Left kidney (tissue), 2 donors: ENCODE results near the gene GPR78. TPM values are rescaled to one million over a fixed set of nuclear protein-coding genes. Genes with fewer than 3 reads are reported as not detected.
"Not testable (repeated sequence)": the region's sequence is repeated elsewhere in the genome, so short reads cannot be mapped to it uniquely, and the experiment has no call there.

Source experiments
- DNase-seq: peaks from one replicate; pipeline ENCODE4 v3.0.0-alpha.2; 2013
- polyA plus RNA-seq: library from polyadenylated mRNA; unstranded; fragments of 120-200 nt; gene quantifications from one replicate; pipeline ENCODE4 v1.2.1, GENCODE V29; 2013; ENCODE audit not compliant: insufficient read length

The GPR78 gene
- polyA plus RNA-seq, 1 donor = 1.1 TPM

DNA sequence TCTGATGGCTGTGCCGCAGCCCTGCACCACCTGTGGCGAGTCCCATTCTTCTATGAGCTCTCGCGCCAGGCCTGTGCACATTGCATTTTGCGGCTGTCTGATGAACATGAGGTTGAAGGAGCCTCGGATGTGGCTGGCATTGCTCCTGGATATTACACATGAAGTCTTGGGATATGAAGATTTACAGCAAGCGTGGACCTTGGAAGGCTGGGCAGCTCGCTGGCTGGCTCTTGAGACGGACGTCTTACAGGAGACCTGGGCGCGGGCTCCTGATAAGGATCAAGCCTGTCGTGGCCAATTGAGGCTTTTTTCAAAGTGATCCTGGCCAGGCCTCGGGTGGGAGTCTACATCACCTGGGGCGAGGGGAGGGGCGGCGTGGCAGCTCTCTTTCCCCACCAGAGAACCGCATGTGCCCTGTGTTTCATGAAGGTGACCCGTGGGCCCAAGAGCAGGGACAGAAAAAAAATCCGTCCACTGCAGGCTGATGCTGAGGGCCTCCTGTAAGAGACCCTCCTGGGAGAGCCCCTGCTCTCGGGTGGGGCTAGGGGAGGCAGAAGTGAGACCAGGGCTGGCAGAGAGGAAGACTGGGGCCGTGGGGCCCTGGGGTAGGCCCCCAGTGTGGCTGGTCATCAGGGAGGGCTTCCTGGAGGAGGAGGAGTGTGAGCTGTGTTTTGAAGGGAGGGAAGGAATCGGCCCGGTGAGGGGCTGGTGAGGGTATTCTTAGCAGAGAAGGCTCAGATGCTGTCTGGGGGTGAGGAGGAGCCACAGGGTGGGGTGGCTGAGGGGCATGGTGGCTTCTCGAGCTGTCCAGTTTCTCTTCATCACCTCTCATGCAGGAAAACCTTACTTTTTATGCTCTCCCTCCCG lies 36.0 kb downstream of the GPR78 start:
- DNase-seq = no peak

DNA sequence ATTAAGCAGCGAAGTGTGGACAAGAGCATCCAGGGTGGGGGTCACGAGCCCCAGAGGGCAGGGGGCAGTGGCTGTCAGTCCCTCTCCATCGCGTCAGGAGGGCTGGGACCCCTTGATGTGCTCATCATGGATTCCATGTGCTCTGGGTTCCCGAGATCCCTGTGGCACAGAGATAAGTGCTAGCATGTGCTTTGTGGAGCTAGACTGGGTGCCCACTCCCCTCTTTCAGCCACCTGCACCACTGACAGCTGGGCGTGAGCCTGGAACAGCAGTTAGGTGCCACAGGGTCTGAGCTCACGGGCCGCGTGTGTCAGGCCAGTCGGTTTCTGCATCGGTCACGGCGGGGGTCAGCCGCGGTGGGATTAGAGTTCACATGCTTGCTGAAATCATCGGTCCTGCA lies 36.6 kb downstream of the GPR78 start:
- no peak for DNase-seq

DNA sequence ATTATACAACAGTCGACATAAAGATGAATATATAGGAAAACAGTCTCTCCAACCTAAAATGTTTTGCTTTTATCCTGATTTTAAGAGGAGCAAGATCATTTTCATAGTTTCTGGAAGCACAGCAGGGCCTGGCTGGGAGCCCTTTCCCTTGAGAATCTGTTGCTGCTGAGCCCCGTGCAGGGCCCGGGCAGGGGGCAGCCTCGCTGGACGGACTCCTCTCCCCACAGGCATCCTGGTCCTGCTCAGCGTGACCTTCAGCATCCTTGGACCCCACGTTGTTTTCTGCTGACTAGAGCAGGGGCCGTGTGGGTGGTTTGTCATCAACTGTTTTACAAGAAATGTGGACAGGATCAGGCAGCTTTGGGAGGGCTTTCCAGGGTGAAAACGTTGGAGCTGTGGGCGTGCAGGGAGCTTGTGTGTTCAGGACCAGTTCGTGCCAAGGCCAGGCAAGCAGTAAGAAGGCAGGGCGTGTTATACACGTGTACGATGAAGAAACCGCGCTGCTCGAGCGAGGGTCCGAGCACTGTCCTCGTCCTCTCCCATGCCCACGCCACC lies 37.4 kb downstream of the GPR78 start:
- no peak for DNase-seq

DNA sequence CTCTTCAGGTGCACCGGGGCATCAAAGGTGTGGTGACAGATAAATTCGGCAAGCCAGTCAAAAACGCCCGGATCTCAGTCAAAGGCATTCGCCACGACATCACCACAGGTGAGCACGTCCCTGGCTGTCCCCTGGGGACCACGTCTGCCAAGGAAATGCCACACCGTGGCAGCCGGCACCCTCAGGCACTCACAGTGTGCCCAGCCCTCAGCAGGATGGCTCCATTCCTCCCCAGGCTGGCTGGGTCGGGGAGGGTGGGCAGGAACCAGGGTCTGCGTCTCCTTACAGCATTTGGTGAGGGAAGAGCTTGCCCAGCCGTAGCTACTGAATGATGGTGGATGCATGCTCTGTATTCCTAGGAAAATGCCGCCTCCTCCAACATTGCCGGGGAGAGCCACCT lies 38.2 kb downstream of the GPR78 start:
- DNase-seq = no peak

DNA sequence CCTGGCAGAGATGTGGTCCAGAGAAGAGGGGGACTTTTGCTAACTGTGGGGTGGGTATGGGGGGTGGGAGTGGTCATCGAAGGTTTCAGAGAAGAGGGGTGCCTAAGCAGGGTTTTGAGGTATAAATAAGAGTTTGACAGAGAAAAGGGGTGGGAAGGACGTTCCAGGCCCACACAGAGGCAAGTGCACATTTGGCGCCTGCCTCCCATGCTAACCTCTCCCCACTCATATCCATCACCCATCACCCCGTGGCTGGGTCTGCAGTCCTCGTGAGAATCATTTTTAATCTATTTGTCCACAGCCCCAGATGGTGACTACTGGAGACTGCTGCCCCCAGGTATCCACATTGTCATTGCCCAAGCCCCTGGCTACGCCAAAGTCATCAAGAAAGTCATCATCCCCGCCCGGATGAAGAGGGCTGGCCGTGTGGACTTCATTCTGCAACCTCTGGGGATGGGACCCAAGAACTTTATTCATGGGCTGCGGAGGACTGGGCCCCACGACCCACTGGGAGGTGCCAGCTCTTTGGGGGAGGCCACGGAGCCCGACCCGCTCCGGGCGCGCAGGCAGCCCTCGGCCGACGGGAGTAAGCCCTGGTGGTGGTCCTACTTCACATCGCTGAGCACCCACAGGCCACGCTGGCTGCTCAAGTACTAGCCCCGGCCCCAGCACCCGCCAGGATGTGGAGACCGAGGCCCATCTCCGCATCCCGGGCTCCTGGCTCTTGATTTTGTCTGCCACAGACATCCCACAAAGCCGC lies 38.9 kb downstream of the GPR78 start:
- DNase-seq = no peak

DNA sequence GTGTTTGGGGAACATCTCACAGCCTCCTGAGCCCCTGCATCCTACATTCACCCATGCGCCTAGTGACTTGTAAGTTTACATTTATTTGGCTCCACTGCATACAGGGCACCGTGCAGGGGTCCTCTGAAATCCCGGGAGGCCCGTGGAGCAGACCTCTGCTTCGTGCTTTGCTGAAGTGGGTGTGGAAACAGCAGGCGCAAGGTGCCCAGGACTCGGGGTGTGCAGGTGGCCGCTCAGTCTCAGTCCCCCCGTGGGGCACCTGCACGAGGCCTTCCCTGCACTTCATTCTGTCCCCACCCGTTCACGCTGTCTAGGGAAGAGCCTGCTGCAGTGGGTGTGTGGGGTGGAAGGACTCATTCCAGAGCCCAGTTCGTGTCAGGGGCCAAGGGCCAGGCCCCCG lies 40.9 kb downstream of the GPR78 start:
- not testable (repeated sequence) for DNase-seq

DNA sequence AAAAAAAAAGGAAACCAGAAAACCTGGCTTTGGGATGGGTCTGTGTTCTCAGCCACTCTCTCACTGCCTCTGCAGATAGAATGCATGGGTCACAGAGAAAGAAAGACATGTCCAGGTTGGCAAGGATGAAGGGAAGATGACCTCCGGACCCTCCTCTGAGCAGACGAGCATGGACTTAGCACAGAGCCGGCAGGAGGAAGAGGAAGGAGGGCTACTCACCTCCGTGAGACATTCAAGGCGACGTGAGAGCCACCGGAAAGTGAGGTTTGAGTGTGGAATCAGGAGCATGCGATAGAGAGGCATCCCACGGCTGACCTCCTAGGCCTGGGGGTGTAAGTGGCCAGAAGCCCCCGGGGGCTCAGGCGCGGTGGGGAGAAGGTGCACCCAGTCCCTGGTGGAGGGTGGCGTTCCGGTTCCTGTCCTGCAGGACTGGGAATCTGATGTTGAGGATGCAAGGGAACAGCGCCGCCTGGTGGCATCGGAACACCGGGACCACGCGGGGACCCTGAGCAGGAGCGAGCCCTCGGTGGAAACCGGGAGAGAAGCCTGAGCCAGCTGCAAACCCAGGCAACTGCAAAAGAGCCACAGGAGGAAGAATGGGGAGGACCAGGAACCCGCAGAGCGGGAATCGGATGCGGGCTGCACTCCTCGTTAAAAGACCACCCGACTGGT lies 44.5 kb downstream of the GPR78 start:
- DNase-seq = not testable (repeated sequence)

DNA sequence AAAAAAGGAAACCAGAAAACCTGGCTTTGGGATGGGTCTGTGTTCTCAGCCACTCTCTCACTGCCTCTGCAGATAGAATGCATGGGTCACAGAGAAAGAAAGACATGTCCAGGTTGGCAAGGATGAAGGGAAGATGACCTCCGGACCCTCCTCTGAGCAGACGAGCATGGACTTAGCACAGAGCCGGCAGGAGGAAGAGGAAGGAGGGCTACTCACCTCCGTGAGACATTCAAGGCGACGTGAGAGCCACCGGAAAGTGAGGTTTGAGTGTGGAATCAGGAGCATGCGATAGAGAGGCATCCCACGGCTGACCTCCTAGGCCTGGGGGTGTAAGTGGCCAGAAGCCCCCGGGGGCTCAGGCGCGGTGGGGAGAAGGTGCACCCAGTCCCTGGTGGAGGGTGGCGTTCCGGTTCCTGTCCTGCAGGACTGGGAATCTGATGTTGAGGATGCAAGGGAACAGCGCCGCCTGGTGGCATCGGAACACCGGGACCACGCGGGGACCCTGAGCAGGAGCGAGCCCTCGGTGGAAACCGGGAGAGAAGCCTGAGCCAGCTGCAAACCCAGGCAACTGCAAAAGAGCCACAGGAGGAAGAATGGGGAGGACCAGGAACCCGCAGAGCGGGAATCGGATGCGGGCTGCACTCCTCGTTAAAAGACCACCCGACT lies 50.2 kb downstream of the GPR78 start:
- DNase-seq = not testable (repeated sequence)

DNA sequence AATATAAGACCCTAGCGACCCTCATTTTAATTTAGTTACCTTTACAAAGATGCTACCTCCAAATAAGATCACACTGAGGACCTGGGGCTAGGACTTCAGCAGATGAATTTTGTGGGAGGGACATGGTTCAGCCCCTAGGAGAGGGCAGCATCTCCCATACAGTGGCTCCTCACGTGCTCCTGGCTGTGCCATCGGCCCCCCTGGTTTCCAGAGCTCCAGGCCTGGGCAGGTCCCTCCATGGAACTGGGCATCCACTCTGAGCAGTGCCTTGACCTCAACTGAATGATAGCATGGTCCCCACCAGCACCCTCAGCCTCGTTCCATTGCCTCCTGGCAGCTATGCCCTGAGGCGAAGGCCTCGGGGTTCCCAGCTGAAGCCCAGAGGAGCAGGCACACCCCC lies 51.7 kb downstream of the GPR78 start:
- DNase-seq = not testable (repeated sequence)

DNA sequence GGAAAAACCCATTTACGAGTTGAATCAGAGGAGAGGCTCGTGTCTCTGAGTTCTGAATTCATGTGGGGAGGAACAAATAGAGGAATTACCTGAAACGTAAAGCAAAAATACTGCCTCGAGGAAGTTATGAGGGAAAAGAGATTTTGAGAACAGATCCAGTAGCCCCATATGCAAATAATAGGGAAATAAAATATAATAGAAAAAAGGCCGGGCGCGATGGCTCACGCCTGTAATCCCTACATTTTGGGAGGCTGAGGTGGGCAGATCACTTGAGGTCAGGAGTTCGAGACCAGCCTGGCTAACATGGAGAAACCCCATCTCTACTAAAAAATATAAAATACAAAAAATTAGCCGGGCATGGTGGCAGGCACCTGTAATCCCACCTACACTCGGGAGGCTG lies 54.6 kb downstream of the GPR78 start:
- not testable (repeated sequence) for DNase-seq

DNA sequence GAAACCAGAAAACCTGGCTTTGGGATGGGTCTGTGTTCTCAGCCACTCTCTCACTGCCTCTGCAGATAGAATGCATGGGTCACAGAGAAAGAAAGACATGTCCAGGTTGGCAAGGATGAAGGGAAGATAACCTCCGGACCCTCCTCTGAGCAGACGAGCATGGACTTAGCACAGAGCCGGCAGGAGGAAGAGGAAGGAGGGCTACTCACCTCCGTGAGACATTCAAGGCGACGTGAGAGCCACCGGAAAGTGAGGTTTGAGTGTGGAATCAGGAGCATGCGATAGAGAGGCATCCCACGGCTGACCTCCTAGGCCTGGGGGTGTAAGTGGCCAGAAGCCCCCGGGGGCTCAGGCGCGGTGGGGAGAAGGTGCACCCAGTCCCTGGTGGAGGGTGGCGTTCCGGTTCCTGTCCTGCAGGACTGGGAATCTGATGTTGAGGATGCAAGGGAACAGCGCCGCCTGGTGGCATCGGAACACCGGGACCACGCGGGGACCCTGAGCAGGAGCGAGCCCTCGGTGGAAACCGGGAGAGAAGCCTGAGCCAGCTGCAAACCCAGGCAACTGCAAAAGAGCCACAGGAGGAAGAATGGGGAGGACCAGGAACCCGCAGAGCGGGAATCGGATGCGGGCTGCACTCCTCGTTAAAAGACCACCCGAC lies 55.8 kb downstream of the GPR78 start:
- DNase-seq = not testable (repeated sequence)

Other genes starting within 250 kb of the GPR78 start
- gene ACOX3, start 139.7 kb upstream of the GPR78 start, polyA plus RNA-seq = 17.1 TPM
- gene TRMT44, start 139.6 kb upstream of the GPR78 start, polyA plus RNA-seq = 20.5 TPM
- gene CPZ, start 12.4 kb downstream of the GPR78 start, polyA plus RNA-seq = 18.9 TPM